Chondrocyte (in vitro differentiated cells): ENCODE measurements around the gene RBM20. TPM values are rescaled to one million over a fixed set of nuclear protein-coding genes. Genes with fewer than 3 reads are reported as not detected.

Experiments
- DNase-seq: peaks from one replicate; pipeline ENCODE4 v3.0.0; 2021; ENCODE audit warnings: mixed read lengths, low spot score
- H3K27ac Mint-ChIP-seq: one replicate; pipeline ENCODE4 v1.8.0; 2021; ENCODE audit warnings: mild to moderate bottlenecking, moderate library complexity, mixed read lengths; ENCODE audit not compliant: unreplicated experiment
- H3K27me3 Mint-ChIP-seq: 2 replicates; pipeline ENCODE4 v1.8.0; 2021; ENCODE audit warnings: low read depth, mixed read lengths
- H3K36me3 Mint-ChIP-seq: 2 replicates; pipeline ENCODE4 v1.8.0; 2021; ENCODE audit warnings: low read depth, mixed read lengths
- H3K4me1 Mint-ChIP-seq: 2 replicates; pipeline ENCODE4 v1.8.0; 2021; ENCODE audit warnings: low read depth, mild to moderate bottlenecking, mixed read lengths
- H3K4me3 Mint-ChIP-seq: one replicate; pipeline ENCODE4 v1.8.0; 2021; ENCODE audit warnings: mild to moderate bottlenecking, moderate library complexity, mixed read lengths; ENCODE audit not compliant: unreplicated experiment
- H3K9me3 Mint-ChIP-seq: 2 replicates; pipeline ENCODE4 v1.8.0; 2021; ENCODE audit warnings: low read depth, mixed read lengths
- total RNA-seq: library from RNA; stranded (reverse); gene quantifications from 3 replicates; pipeline ENCODE4 v1.2.1, GENCODE V29; 2021
- TF ChIP-seq, protein P1 (sequence below): fragments of 200-600 bp; sonication (generic); IDR thresholded peaks from 2 replicates; pipeline ENCODE4 v1.5.0; 2021; ENCODE audit warnings: antibody characterized with exemption, mild to moderate bottlenecking, moderate library complexity

RBM20 gene
- total RNA-seq, 1 donor from 2014 or later = 3.6 TPM

DNA sequence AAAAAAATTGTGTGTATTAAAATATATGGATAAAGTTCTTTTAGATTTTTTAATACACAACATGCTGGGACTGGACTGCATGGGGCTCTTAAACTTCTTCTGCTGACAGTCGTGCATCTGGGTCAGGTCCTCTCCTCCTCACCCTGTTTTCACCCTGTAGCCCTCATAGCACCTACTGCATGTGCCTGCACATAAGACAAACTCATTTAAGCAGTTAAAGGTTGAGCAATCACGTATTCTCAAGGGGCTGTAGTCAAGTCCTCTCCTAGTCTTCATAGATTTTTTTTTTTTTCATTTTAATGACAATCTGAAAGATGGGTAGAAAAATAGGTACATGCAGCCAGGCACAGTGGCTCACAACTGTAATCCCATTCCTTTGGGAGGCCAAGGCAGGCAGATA lies 204.0 kb downstream of the RBM20 start:
- DNase-seq = no peak
- Mint-ChIP-seq H3K4me1 (peaks cover 9% of the 10 kb centered on the region), H3K9me3 (no peaks in the 10 kb centered on the region), H3K27ac (no peak overlapping the region), H3K36me3 (no peaks in the 10 kb centered on the region), H3K27me3 (no peaks in the 10 kb centered on the region), H3K4me3 (no peak overlapping the region)
- TF ChIP-seq, protein P1, sequence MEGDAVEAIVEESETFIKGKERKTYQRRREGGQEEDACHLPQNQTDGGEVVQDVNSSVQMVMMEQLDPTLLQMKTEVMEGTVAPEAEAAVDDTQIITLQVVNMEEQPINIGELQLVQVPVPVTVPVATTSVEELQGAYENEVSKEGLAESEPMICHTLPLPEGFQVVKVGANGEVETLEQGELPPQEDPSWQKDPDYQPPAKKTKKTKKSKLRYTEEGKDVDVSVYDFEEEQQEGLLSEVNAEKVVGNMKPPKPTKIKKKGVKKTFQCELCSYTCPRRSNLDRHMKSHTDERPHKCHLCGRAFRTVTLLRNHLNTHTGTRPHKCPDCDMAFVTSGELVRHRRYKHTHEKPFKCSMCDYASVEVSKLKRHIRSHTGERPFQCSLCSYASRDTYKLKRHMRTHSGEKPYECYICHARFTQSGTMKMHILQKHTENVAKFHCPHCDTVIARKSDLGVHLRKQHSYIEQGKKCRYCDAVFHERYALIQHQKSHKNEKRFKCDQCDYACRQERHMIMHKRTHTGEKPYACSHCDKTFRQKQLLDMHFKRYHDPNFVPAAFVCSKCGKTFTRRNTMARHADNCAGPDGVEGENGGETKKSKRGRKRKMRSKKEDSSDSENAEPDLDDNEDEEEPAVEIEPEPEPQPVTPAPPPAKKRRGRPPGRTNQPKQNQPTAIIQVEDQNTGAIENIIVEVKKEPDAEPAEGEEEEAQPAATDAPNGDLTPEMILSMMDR = no peak

- H3K27me3 Mint-ChIP-seq = no peaks in the 10 kb centered on the region
- TF ChIP-seq, protein P1 = no peak
- H3K27ac Mint-ChIP-seq = no peak overlapping the region
- no peaks in the 10 kb centered on the region for H3K9me3 Mint-ChIP-seq
- no peak overlapping the region for H3K4me3 Mint-ChIP-seq
- DNase-seq = no peak
- H3K4me1 Mint-ChIP-seq = peaks cover 6% of the 10 kb centered on the region
- H3K36me3 Mint-ChIP-seq = no peaks in the 10 kb centered on the region
Measured at GRCh38 chr10:110850099-110850498, 206.0 kb downstream of the RBM20 start.

DNA sequence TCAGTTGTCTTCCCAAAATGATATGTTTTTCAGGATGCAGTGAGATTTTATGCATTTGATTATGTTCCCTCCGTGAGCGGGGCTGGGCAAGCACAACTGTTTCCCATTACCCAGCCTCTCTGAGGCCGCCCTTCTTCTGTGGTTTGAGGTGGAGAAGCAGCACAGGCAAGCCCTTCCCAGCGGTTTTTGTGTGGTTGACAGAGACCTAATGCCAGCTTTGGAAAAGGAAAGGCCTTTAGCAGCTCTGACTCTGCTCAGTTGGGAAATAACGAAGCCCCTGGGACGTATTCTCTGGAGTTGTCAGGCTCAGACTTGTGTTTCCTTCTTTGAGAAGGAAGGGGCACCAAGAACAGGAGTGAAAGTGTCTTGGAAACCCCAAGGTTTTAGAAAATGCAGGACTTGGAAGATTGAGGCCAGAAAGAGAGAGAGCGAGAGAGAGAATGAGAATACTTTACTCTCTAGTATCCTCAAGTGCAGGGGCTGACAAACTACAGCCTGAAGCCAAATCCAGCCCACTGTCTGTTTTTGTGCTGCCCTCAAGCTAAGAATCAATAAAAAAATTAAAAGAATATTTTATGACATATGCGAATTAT lies 207.0 kb downstream of the RBM20 start:
- no peaks in the 10 kb centered on the region for H3K27me3 Mint-ChIP-seq

GRCh38 chr10:110852255-110852896 lies 208.2 kb downstream of the RBM20 start:
- H3K4me3 Mint-ChIP-seq = no peak overlapping the region
- no peaks in the 10 kb centered on the region for H3K36me3 Mint-ChIP-seq
- peaks cover 6% of the 10 kb centered on the region for H3K4me1 Mint-ChIP-seq
- TF ChIP-seq, protein P1 = no peak
- H3K9me3 Mint-ChIP-seq = no peaks in the 10 kb centered on the region
- no peak for DNase-seq
- H3K27ac Mint-ChIP-seq = no peak overlapping the region
- H3K27me3 Mint-ChIP-seq = no peaks in the 10 kb centered on the region

More for the DNA sequence above, 207.0 kb downstream of the RBM20 start:
- no peak for DNase-seq
- Mint-ChIP-seq H3K36me3 (no peaks in the 10 kb centered on the region), H3K4me1 (peaks cover 6% of the 10 kb centered on the region), H3K4me3 (no peak overlapping the region), H3K9me3 (no peaks in the 10 kb centered on the region), H3K27ac (no peak overlapping the region)
- TF ChIP-seq, protein P1 = no peak

DNA sequence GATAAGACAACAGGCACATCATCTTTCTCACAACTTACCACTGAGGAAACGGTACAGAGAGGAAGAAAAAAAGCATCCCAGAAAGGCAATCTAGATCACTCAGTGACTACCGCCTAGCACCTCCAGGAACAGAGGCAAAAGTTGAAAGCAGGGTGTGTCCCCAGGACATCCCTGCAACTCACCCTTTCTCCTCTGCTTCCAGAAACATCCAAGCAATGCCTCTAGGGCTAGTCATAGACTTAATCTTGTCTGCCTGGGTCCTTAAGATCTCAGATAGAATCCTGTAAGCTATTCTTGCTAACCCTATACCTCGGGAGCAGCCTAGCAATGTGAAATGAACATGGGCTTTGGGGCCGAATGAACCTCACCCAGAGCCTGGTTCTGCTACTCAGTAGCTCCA lies 208.8 kb downstream of the RBM20 start:
- peaks cover 9% of the 10 kb centered on the region for H3K4me1 Mint-ChIP-seq
- TF ChIP-seq, protein P1 = no peak
- no peak overlapping the region for H3K4me3 Mint-ChIP-seq
- no peak overlapping the region for H3K27ac Mint-ChIP-seq
- no peak for DNase-seq
- no peaks in the 10 kb centered on the region for H3K27me3 Mint-ChIP-seq
- H3K9me3 Mint-ChIP-seq = no peaks in the 10 kb centered on the region
- H3K36me3 Mint-ChIP-seq = no peaks in the 10 kb centered on the region
